Hematopoietic multipotent progenitor cell treated with erythropoietin and hydrocortisone succinate and interleukin-3 and kit ligand, for 8 days (in vitro differentiated cells): ENCODE data around the gene FNDC5.
"Not testable (repeated sequence)": the region's sequence is repeated elsewhere in the genome, so short reads cannot be mapped to it uniquely, and the experiment has no call there.

Experiments
- DNase-seq: peaks from one replicate; pipeline ENCODE4 v3.0.0-alpha.2; 2015

FNDC5 gene

GRCh38 chr1:32870615-32871363, at the start of gene FNDC5:
Gene FNDC5 (minus strand): TSS chr1:32870912.
- no peak for DNase-seq

GRCh38 chr1:32919811-32920733, 49.4 kb upstream of the FNDC5 start:
- DNase-seq = peak; percentile 20

- no peak for DNase-seq
Observed at GRCh38 chr1:32918179-32918578, 47.5 kb upstream of the FNDC5 start.

GRCh38 chr1:32917521-32917920, 46.8 kb upstream of the FNDC5 start:
- DNase-seq = no peak

GRCh38 chr1:32915766-32916706, 45.3 kb upstream of the FNDC5 start:
- no peak for DNase-seq

- DNase-seq = no peak
Observed at GRCh38 chr1:32910319-32910718, 39.6 kb upstream of the FNDC5 start.

GRCh38 chr1:32907435-32907834, 36.7 kb upstream of the FNDC5 start:
- no peak for DNase-seq

GRCh38 chr1:32906654-32907053, 35.9 kb upstream of the FNDC5 start:
- DNase-seq = no peak

- not testable (repeated sequence) for DNase-seq
Observed at GRCh38 chr1:32905588-32905987, 34.9 kb upstream of the FNDC5 start.

GRCh38 chr1:32904797-32905196, 34.1 kb upstream of the FNDC5 start:
- DNase-seq = no peak

- DNase-seq = no peak
Observed at GRCh38 chr1:32903991-32904785, 33.5 kb upstream of the FNDC5 start.

- DNase-seq = no peak
Observed at GRCh38 chr1:32902535-32902920, 31.8 kb upstream of the FNDC5 start.

- DNase-seq = no peak
Observed at GRCh38 chr1:32901823-32902534, 31.3 kb upstream of the FNDC5 start.

- DNase-seq = no peak
Observed at GRCh38 chr1:32900956-32901822, 30.5 kb upstream of the FNDC5 start, which contains the start of gene TMEM54. Gene TMEM54 (minus strand): TSS chr1:32901389. CDS start chr1:32901238, 151 bp downstream.

GRCh38 chr1:32900371-32900955, 29.8 kb upstream of the FNDC5 start:
- no peak for DNase-seq

GRCh38 chr1:32899586-32900296, 29.0 kb upstream of the FNDC5 start:
- DNase-seq = no peak

GRCh38 chr1:32898958-32899357, 28.2 kb upstream of the FNDC5 start:
- no peak for DNase-seq

- no peak for DNase-seq
Observed at GRCh38 chr1:32898056-32898455, 27.3 kb upstream of the FNDC5 start.
